ENCODE results near the gene MACROD1.

The MACROD1 gene

DNA sequence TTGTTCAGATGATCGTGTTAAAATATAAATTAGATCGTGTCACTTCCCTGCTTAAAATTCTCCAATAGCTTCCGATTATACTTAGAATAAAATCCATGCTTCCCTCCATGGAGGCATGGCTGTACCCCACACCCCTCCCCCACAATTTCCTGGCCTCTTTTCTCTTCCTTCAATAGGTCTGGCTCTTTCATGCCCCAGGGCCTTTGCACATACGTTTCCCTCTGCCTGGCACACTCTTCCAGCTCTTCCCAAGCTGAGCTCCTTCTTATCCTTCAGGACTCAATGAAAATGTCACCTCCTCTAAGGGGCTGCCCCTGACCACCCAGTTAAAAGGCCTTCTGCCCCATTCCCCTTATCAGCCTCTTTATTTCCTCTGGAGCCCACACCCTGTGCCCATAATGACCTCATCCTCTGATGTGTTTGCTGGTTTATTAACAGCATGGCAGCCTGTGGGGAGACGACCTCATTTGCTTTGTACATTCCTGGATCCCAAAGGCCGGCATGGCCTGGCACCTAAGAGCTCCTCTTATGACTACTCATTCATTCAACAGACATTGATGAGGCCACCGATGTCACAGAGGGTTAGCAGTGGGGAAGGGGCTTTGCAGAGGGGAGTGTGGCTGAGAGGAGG is 139.2 kb downstream of the MACROD1 start:
- H3K27me3 ChIP-seq (ENCODE audit: insufficient read depth, low read length): peaks cover 53% of the 10 kb centered on the region

GRCh38 chr11:64025205-64025604 is 140.7 kb downstream of the MACROD1 start:
- H3K9me3 ChIP-seq (ENCODE audit: insufficient read depth, low read depth, low read length): no peaks in the 10 kb centered on the region
- peaks cover 50% of the 10 kb centered on the region for H3K27me3 ChIP-seq (ENCODE audit: insufficient read depth, low read length)
- no peak overlapping the region for H3K27ac ChIP-seq (ENCODE audit: low read length)
- H3K9ac ChIP-seq (ENCODE audit: low read depth, low read length): no peak overlapping the region; the same call in 1 of the 2 replicates
- H3K4me3 ChIP-seq (ENCODE audit: low read length): no peak overlapping the region
- H3K4me1 ChIP-seq (ENCODE audit: insufficient read depth, low read length): peaks cover 45% of the 10 kb centered on the region; the same call in 1 of the 2 replicates
- no peaks in the 10 kb centered on the region for H3K36me3 ChIP-seq (ENCODE audit: insufficient read depth, low read depth, low read length)

More for the DNA sequence above, 139.2 kb downstream of the MACROD1 start:
- no peak overlapping the region for H3K4me3 ChIP-seq (ENCODE audit: low read length)
- H3K4me1 ChIP-seq (ENCODE audit: insufficient read depth, low read length): peaks cover 43% of the 10 kb centered on the region; the same call in 1 of the 2 replicates
- no peak overlapping the region for H3K27ac ChIP-seq (ENCODE audit: low read length)
- H3K36me3 ChIP-seq (ENCODE audit: insufficient read depth, low read depth, low read length): no peaks in the 10 kb centered on the region
- no peaks in the 10 kb centered on the region for H3K9me3 ChIP-seq (ENCODE audit: insufficient read depth, low read depth, low read length)
- no peak overlapping the region for H3K9ac ChIP-seq (ENCODE audit: low read depth, low read length)

DNA sequence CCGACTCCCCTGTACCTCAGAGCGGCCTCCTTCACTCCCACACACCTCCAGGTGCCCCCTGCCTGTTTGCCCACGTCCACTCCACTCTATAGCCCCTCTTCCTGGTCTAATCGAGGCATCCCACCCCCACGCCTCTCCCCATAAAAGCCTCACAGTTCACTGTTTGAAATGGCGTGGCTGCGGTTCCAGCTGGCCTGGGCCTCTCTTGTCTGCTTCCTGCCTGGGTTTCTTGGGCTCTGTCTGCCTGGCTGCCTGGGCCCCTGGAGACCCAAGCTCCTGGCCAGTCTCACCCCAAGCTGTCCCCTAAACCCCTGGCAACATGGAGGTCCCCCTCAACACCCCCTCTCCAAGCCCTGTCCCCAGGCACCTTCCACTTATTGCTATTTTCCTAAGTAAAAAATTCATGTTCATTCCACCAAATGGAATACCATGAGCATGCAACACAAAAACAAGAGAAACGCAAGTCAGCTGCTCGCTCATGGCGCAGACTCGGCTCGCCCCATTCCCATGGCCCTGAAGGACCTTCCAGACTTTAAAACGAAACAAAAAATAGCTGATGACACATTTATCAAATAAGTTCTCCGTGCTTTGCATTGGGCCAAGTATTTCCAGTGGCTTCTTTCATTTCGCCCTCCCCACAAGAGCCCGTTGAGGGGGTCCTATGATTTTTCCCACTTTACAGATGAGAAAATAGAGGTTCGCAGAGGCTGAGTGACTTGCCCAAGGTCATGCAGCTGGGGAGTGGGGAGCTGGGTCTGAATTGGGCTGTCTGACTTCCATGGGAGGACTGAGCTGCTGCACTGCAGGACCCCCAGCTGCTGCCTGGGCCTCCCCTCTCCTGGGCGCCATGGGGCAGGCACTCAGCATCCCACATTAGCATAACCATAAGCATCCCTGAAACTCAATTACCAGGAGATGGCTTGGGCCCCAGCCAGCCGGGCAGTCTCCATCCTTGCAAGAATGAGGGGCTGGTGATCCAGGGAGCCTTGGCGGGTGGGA is 141.9 kb downstream of the MACROD1 start:
- H3K4me1 ChIP-seq (ENCODE audit: insufficient read depth, low read length): peaks cover 40% of the 10 kb centered on the region; the same call in 1 of the 2 replicates
- H3K36me3 ChIP-seq (ENCODE audit: insufficient read depth, low read depth, low read length): no peaks in the 10 kb centered on the region
- no peaks in the 10 kb centered on the region for H3K9me3 ChIP-seq (ENCODE audit: insufficient read depth, low read depth, low read length)
- no peak overlapping the region for H3K27ac ChIP-seq (ENCODE audit: low read length)
- H3K27me3 ChIP-seq (ENCODE audit: insufficient read depth, low read length): peaks cover 46% of the 10 kb centered on the region
- H3K9ac ChIP-seq (ENCODE audit: low read depth, low read length): peak overlapping the region; percentile 31; the same call in 1 of the 2 replicates
- H3K4me3 ChIP-seq (ENCODE audit: low read length): no peak overlapping the region; the same call in 1 of the 2 replicates

DNA sequence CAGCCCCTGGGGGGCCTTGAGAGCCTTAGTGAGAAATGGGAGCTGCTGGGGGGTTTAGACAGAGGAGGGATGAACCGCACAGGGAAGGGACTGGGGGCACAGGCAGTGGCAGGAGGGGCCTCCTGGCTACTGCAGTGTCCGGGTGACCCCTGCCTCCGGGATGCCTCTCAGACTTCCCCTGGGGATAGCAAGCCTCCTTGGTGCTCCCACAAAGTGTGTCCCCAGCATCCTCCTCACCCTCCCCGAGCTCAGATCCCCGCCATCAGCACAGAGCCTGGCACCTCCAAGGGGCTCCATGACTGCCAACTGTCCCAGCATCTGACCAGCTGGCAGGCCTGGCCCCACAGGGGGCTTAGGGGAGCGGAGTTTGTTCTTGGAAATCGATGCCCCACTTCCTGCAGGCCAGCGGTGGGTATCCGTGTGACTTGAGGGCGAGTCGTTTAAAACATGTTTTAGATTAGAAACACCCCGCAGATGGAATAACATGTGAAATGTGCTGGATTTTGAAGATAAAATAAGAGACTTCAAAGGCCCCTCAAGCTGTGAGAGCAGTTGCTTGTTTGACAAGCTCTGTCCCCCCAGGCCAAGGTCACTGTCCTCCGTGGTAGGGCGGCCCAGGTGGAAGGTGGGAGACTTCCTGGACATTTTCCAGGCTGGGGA is 143.7 kb downstream of the MACROD1 start:
- Histone ChIP-seq H3K36me3 (ENCODE audit: insufficient read depth, low read depth, low read length) (no peaks in the 10 kb centered on the region), H3K27me3 (ENCODE audit: insufficient read depth, low read length) (peaks cover 44% of the 10 kb centered on the region), H3K27ac (ENCODE audit: low read length) (no peak overlapping the region), H3K9ac (ENCODE audit: low read depth, low read length) (no peak overlapping the region), H3K4me1 (ENCODE audit: insufficient read depth, low read length) (peaks cover 25% of the 10 kb centered on the region; the same call in 1 of the 2 replicates), H3K4me3 (ENCODE audit: low read length) (no peak overlapping the region), H3K9me3 (ENCODE audit: insufficient read depth, low read depth, low read length) (no peaks in the 10 kb centered on the region)

DNA sequence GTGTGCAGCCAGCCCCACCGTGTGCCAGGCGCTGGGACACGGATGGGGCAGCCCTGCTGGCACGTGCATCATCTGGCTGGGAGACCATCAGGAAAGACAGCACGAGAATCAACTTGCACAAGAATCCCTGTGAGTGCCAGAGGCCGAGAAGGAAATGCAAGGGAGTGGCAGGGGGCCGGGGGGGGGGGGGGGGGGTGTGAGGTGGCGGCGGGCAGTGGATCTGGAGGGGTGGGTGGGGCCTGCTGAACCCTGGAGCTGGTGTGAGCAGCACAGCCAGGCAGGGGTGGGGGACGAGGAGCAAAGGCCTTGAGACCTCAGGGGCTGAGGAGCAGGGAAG is 144.2 kb downstream of the MACROD1 start:
- H3K9ac ChIP-seq (ENCODE audit: low read depth, low read length): no peak overlapping the region

DNA sequence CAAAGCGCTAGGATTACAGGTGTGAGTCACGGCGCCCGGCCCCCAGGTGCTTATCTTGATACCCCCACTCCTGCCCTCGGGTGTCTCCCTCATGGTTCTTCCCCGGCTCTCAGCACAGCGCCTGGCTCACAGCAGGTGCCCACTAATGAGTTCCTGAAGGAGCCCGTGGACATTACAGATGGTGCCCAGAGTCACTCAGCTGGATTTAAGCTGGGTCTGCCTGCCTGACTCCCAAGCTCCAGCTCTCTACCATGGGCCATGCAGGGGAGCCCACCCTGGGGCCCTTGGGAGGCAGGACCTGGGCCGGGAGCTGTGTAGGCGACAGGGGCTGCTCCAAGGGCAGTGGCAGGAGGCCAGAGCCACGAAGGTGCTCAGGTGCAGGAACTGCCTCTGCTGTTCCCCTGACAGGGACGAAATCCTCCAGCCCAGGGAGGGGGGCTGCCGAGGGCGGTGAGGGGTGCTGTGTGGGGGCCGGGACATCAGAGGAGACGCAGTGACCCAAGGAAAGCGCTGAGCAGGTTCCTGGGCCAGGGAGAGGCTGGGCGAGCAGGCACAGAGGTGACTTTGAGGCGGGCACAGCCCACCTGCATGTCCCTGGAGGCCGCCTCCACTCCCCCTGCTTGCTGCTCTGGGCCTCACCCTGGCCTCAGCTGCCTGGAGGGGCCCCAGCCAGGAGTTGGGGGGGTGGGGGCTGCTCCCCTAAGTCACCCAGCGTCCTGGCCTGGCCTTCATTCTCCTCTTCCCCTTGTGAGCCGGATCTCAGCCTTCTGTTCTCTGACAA is 144.7 kb downstream of the MACROD1 start:
- Histone ChIP-seq H3K9me3 (ENCODE audit: insufficient read depth, low read depth, low read length) (no peaks in the 10 kb centered on the region), H3K4me3 (ENCODE audit: low read length) (no peak overlapping the region), H3K27ac (ENCODE audit: low read length) (no peak overlapping the region), H3K36me3 (ENCODE audit: insufficient read depth, low read depth, low read length) (no peaks in the 10 kb centered on the region), H3K9ac (ENCODE audit: low read depth, low read length) (no peak overlapping the region), H3K4me1 (ENCODE audit: insufficient read depth, low read length) (peaks cover 25% of the 10 kb centered on the region; the same call in 1 of the 2 replicates), H3K27me3 (ENCODE audit: insufficient read depth, low read length) (peaks cover 43% of the 10 kb centered on the region)

More for the DNA sequence above, 144.2 kb downstream of the MACROD1 start:
- Histone ChIP-seq H3K27ac (ENCODE audit: low read length) (no peak overlapping the region), H3K36me3 (ENCODE audit: insufficient read depth, low read depth, low read length) (no peaks in the 10 kb centered on the region), H3K9me3 (ENCODE audit: insufficient read depth, low read depth, low read length) (no peaks in the 10 kb centered on the region), H3K4me1 (ENCODE audit: insufficient read depth, low read length) (peaks cover 25% of the 10 kb centered on the region; the same call in 1 of the 2 replicates), H3K4me3 (ENCODE audit: low read length) (no peak overlapping the region), H3K27me3 (ENCODE audit: insufficient read depth, low read length) (peaks cover 42% of the 10 kb centered on the region)

DNA sequence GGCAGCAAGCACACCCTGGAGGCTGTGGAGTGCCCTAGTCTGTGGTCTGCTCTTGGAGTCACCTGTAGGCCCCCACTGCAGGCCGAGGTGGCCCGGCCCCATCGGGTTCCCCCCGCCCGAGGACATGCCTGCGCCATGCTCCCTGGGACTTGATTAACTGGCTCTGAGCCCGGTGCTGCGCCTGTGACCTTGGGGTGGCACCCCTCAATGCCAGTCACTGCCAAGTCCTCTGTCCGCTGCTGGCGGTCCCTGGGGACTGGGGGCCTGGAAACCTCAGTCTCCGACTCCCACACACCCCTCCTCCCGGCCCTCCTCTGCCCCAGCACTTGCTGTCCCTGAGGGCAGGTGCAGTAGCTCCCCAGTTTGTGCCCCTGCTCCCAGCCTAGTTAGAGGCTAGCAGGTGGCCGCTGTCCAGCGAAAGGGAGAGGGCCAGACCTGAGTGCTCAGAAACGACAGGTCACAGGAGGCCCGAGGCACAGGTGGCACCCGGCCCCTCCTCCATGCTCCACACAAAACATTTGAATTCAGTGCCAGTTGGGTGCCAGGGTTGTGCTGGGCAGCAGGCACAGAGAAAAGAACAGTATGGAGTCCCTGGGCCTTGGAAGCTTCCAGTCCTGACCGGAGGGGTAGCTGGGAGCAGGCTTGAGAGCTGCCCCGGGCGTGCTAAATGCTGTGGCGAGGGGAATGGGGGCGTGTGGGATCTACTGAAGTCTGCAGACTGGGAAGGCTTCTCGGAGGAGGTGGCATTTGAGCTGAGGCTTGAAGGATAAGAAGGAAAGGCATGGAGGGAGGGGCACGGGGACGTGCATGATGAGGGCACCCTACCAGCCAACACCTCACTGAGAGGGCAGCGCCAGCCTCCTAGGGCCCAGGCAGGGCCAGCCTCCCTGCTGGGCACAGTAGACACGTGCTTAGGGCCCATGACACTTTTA is 146.5 kb downstream of the MACROD1 start:
- peaks cover 61% of the 10 kb centered on the region for H3K27me3 ChIP-seq (ENCODE audit: insufficient read depth, low read length)
- H3K36me3 ChIP-seq (ENCODE audit: insufficient read depth, low read depth, low read length): no peaks in the 10 kb centered on the region
- H3K4me1 ChIP-seq (ENCODE audit: insufficient read depth, low read length): peaks cover 13% of the 10 kb centered on the region; the same call in 1 of the 2 replicates
- H3K9ac ChIP-seq (ENCODE audit: low read depth, low read length): no peak overlapping the region
- H3K4me3 ChIP-seq (ENCODE audit: low read length): no peak overlapping the region
- H3K27ac ChIP-seq (ENCODE audit: low read length): no peak overlapping the region
- no peaks in the 10 kb centered on the region for H3K9me3 ChIP-seq (ENCODE audit: insufficient read depth, low read depth, low read length)

GRCh38 chr11:64018310-64018709 is 147.6 kb downstream of the MACROD1 start:
- H3K9ac ChIP-seq (ENCODE audit: low read depth, low read length): no peak overlapping the region
- H3K9me3 ChIP-seq (ENCODE audit: insufficient read depth, low read depth, low read length): no peaks in the 10 kb centered on the region
- H3K27ac ChIP-seq (ENCODE audit: low read length): no peak overlapping the region
- no peaks in the 10 kb centered on the region for H3K36me3 ChIP-seq (ENCODE audit: insufficient read depth, low read depth, low read length)
- no peak overlapping the region for H3K4me3 ChIP-seq (ENCODE audit: low read length)
- H3K4me1 ChIP-seq (ENCODE audit: insufficient read depth, low read length): peaks cover 9% of the 10 kb centered on the region; the same call in 1 of the 2 replicates
- peaks cover 71% of the 10 kb centered on the region for H3K27me3 ChIP-seq (ENCODE audit: insufficient read depth, low read length)

GRCh38 chr11:64017945-64018224 is 148.0 kb downstream of the MACROD1 start:
- no peak overlapping the region for H3K27ac ChIP-seq (ENCODE audit: low read length)
- H3K36me3 ChIP-seq (ENCODE audit: insufficient read depth, low read depth, low read length): no peaks in the 10 kb centered on the region
- H3K4me1 ChIP-seq (ENCODE audit: insufficient read depth, low read length): peaks cover 9% of the 10 kb centered on the region; the same call in 1 of the 2 replicates
- H3K27me3 ChIP-seq (ENCODE audit: insufficient read depth, low read length): peaks cover 75% of the 10 kb centered on the region
- H3K9me3 ChIP-seq (ENCODE audit: insufficient read depth, low read depth, low read length): no peaks in the 10 kb centered on the region
- no peak overlapping the region for H3K9ac ChIP-seq (ENCODE audit: low read depth, low read length)
- no peak overlapping the region for H3K4me3 ChIP-seq (ENCODE audit: low read length)

DNA sequence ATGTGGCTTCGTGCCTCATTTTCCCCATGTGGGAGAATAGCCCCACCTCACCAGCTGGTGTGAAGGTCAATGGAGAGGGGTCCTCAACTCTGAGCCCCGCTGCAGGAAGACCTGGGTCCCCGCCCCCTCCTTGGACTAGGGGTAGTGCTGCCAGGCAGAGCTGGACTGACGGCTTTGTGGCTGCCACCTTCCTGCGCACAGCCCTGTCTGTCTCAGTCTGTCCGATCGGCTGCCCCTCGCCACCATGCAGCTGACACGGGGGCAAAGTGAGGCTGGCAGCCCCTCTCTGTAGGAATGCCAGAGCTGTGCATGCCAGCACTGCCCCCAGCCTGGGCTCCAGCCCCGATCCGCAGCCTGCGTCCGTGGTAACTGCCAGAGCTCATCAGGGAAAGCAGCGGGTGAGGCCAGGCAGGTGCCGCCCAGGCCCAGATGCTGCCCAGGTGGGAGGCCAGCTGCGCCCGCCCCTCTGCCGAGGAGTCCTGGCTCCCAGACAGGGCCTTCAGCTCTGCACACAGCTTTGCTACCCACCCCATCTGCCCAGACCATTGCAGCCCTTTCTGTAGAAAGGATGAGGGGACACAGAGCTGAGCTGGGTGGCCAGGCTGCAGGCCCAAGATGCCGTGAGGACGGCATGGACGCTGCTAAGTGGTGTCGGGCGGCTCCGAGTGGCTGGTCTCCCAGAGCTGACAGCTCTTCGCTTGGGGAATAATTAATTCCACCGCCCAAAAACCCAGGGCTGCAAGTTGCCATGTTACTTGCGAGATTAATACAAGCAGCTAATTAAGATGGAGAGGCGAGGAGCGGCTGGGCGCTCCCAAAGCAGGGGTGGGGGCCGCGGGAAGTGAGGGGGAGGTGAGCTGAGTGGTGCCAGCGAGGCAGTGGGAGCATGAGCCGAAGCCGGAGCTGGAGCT is 149.7 kb downstream of the MACROD1 start:
- no peaks in the 10 kb centered on the region for H3K9me3 ChIP-seq (ENCODE audit: insufficient read depth, low read depth, low read length)
- no peak overlapping the region for H3K27ac ChIP-seq (ENCODE audit: low read length)
- H3K9ac ChIP-seq (ENCODE audit: low read depth, low read length): no peak overlapping the region
- no peak overlapping the region for H3K4me3 ChIP-seq (ENCODE audit: low read length)
- no peaks in the 10 kb centered on the region for H3K36me3 ChIP-seq (ENCODE audit: insufficient read depth, low read depth, low read length)
- no peaks in the 10 kb centered on the region for H3K4me1 ChIP-seq (ENCODE audit: insufficient read depth, low read length)
- H3K27me3 ChIP-seq (ENCODE audit: insufficient read depth, low read length): peaks cover 80% of the 10 kb centered on the region

Data from iPS-20b (cell line).